Measurements from ENCODE around the gene CRTAC1.

CRTAC1 gene

GRCh38 chr10:97903128-97904017 is 127.0 kb downstream of the CRTAC1 start:
- in situ Hi-C loops (cut with MboI; ENCODE audit: low sequenced_read_pairs) = loop anchor here (10.0 kb wide), 1 partner anchor 141 kb away; no protein-coding TSS in a partner anchor

GRCh38 chr10:97901381-97901780 is 129.0 kb downstream of the CRTAC1 start:
- in situ Hi-C loops (cut with MboI; ENCODE audit: low sequenced_read_pairs) = loop anchor here (10.0 kb wide), 1 partner anchor 143 kb away; no protein-coding TSS in a partner anchor

- in situ Hi-C loops (cut with MboI; ENCODE audit: low sequenced_read_pairs) = no loop called here
Measured at GRCh38 chr10:97898429-97898828, 132.0 kb downstream of the CRTAC1 start.

- in situ Hi-C loops (cut with MboI; ENCODE audit: low sequenced_read_pairs) = no loop called here
Measured at GRCh38 chr10:97896756-97897358, 133.6 kb downstream of the CRTAC1 start.

GRCh38 chr10:97895915-97896314 is 134.5 kb downstream of the CRTAC1 start:
- in situ Hi-C loops (cut with MboI; ENCODE audit: low sequenced_read_pairs) = no loop called here

- in situ Hi-C loops (cut with MboI; ENCODE audit: low sequenced_read_pairs) = no loop called here
Measured at GRCh38 chr10:97895084-97895483, 135.3 kb downstream of the CRTAC1 start.

GRCh38 chr10:97894092-97894491 is 136.3 kb downstream of the CRTAC1 start:
- in situ Hi-C loops (cut with MboI; ENCODE audit: low sequenced_read_pairs) = no loop called here

GRCh38 chr10:97892939-97893338 is 137.5 kb downstream of the CRTAC1 start:
- in situ Hi-C loops (cut with MboI; ENCODE audit: low sequenced_read_pairs) = no loop called here

- in situ Hi-C loops (cut with MboI; ENCODE audit: low sequenced_read_pairs) = no loop called here
Measured at GRCh38 chr10:97892506-97892905, 137.9 kb downstream of the CRTAC1 start.

- in situ Hi-C loops (cut with MboI; ENCODE audit: low sequenced_read_pairs) = no loop called here
Measured at GRCh38 chr10:97891497-97892167, 138.8 kb downstream of the CRTAC1 start.

- in situ Hi-C loops (cut with MboI; ENCODE audit: low sequenced_read_pairs) = no loop called here
Measured at GRCh38 chr10:97889461-97890265, 140.8 kb downstream of the CRTAC1 start.

- in situ Hi-C loops (cut with MboI; ENCODE audit: low sequenced_read_pairs) = no loop called here
Measured at GRCh38 chr10:97888641-97889262, 141.7 kb downstream of the CRTAC1 start.

- in situ Hi-C loops (cut with MboI; ENCODE audit: low sequenced_read_pairs) = no loop called here
Measured at GRCh38 chr10:97888134-97888533, 142.3 kb downstream of the CRTAC1 start.

GRCh38 chr10:97887399-97887798 is 143.0 kb downstream of the CRTAC1 start:
- in situ Hi-C loops (cut with MboI; ENCODE audit: low sequenced_read_pairs) = no loop called here

GRCh38 chr10:97886286-97886685 is 144.1 kb downstream of the CRTAC1 start:
- in situ Hi-C loops (cut with MboI; ENCODE audit: low sequenced_read_pairs) = no loop called here

- in situ Hi-C loops (cut with MboI; ENCODE audit: low sequenced_read_pairs) = no loop called here
Measured at GRCh38 chr10:97883092-97883485, 147.3 kb downstream of the CRTAC1 start.

GRCh38 chr10:97882142-97883091 is 148.0 kb downstream of the CRTAC1 start:
- in situ Hi-C loops (cut with MboI; ENCODE audit: low sequenced_read_pairs) = no loop called here

- in situ Hi-C loops (cut with MboI; ENCODE audit: low sequenced_read_pairs) = no loop called here
Measured at GRCh38 chr10:97880109-97880508, 150.3 kb downstream of the CRTAC1 start.

- in situ Hi-C loops (cut with MboI; ENCODE audit: low sequenced_read_pairs) = no loop called here
Measured at GRCh38 chr10:97879241-97879640, 151.2 kb downstream of the CRTAC1 start.

Data from HL-60/S4 treated with retinoic acid at 250 ng/mL for 4 days and 3 days (cell line).